Measurements from ENCODE around the gene CYP27B1. TPM values are rescaled to one million over a fixed set of nuclear protein-coding genes. Genes with fewer than 3 reads are reported as not detected.

CYP27B1 gene
- total and polyA plus RNA-seq, 9 of the 15 experiments (the other 6 are each of a cell fraction or from before 2014, with no cell fraction given), result 0.18 to 4.2 (median 1.8) TPM

DNA sequence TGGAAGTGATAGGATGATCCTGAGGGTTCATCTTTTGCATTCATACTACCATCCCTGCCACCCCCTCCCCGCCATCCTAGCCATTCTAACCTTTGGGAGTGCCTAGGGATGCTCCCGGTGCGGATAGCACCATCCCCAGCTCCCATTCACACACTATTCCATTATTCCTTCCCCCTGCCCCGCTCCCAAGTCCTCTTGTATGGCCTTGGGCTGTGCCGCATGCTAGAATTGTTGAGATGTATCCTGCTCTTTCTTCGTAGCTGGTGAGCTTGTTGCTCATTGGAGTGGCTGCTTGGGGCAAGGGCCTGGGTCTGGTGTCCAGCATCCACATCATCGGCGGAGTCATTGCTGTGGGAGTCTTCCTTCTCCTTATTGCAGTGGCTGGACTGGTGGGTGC lies 21.4 kb downstream of the CYP27B1 start (continued):
- TF ChIP-seq, protein P1, sequence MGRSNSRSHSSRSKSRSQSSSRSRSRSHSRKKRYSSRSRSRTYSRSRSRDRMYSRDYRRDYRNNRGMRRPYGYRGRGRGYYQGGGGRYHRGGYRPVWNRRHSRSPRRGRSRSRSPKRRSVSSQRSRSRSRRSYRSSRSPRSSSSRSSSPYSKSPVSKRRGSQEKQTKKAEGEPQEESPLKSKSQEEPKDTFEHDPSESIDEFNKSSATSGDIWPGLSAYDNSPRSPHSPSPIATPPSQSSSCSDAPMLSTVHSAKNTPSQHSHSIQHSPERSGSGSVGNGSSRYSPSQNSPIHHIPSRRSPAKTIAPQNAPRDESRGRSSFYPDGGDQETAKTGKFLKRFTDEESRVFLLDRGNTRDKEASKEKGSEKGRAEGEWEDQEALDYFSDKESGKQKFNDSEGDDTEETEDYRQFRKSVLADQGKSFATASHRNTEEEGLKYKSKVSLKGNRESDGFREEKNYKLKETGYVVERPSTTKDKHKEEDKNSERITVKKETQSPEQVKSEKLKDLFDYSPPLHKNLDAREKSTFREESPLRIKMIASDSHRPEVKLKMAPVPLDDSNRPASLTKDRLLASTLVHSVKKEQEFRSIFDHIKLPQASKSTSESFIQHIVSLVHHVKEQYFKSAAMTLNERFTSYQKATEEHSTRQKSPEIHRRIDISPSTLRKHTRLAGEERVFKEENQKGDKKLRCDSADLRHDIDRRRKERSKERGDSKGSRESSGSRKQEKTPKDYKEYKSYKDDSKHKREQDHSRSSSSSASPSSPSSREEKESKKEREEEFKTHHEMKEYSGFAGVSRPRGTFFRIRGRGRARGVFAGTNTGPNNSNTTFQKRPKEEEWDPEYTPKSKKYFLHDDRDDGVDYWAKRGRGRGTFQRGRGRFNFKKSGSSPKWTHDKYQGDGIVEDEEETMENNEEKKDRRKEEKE (IDR thresholded peaks at IDR 0.05; ENCODE audit: borderline replicate concordance in 1 of 2, control insufficient read depth in 1 of 2, low read depth in 2 of 2, low read length in 1 of 2), result 0 out of 4 replicates have a peak, but pooled peaks of 1 of the 2 experiments have one; percentile 59
- no peak; a peak in 1 of 4 replicates for TF ChIP-seq TEAD1 (CRISPR knock-in tag; IDR thresholded peaks at IDR 0.05)
- no peak for TF ChIP-seq ZNF324 (CRISPR knock-in tag; IDR thresholded peaks at IDR 0.05)
- no peak for TF ChIP-seq HNRNPH1 (optimal IDR thresholded peaks at IDR 0.05; ENCODE audit: low read depth, low read length)
- 0 out of 2 replicates have a peak, but pooled peaks have one; percentile 0 for TF ChIP-seq KLF10 (CRISPR knock-in tag; IDR thresholded peaks at IDR 0.05)
- TF ChIP-seq NR2F6 (CRISPR knock-in tag; IDR thresholded peaks at IDR 0.05), result no peak
- TF ChIP-seq ZNF436 (CRISPR knock-in tag; IDR thresholded peaks at IDR 0.05), result peak; percentile 3; the same call in 1 of the 2 replicates
- TF ChIP-seq CTBP1 (IDR thresholded peaks at IDR 0.05; ENCODE audit: borderline replicate concordance), result no peak
- TF ChIP-seq POLR2AphosphoS2 (IDR thresholded peaks at IDR 0.05; ENCODE audit: low read length), result peak; percentile 96
- peak; percentile 9 for TF ChIP-seq POLR2B (IDR thresholded peaks at IDR 0.05; ENCODE audit: low read depth, partially characterized antibody)
